CD4-positive, alpha-beta T cell (primary cell): ENCODE data around the gene LYST. TPM values are rescaled to one million over a fixed set of nuclear protein-coding genes. Genes with fewer than 3 reads are reported as not detected.

ENCODE experiments used
- ATAC-seq: fragments of 200-7000 bp; cut with Tn5 transposase; one replicate; pipeline ENCODE4 v1.10.0; 2022; ENCODE audit warnings: mild to moderate bottlenecking; ENCODE audit not compliant: poor library complexity
- CTCF ChIA-PET: fragments of 350-600 bp; sonication (Branson Sonifier 250); formaldehyde crosslinking; loops from one replicate; lab custom pipeline; 2021; ENCODE audit warnings: antibody characterized with exemption, inconsistent platforms; lab: Charles Lee
- POLR2A ChIA-PET: fragments of 350-600 bp; sonication (Branson Sonifier 250); formaldehyde crosslinking; loops from one replicate; lab custom pipeline; 2021; ENCODE audit warnings: antibody characterized with exemption, inconsistent platforms; lab: Charles Lee
- DNase-seq, 14 experiments: peaks; one replicate each; pipeline ENCODE4 v3.0.0-alpha.2; 2013 to 2020; ENCODE audit warnings: mixed read lengths in 2 of 14
- H3K27ac ChIP-seq, 2 donors: one replicate each; pipeline versions ENCODE4 v1.5.1 to v1.7.0; 2013; ENCODE audit warnings: low read length in 2 of 2, low read depth in 1 of 2, mild to moderate bottlenecking in 1 of 2
- H3K27me3 ChIP-seq, 2 experiments: 1 replicate in 1 of 2; 2 replicates in 1 of 2; pipeline versions ENCODE4 v1.6.1 to v1.7.0; 2013; ENCODE audit warnings: low read length in 2 of 2, control low read depth in 1 of 2, mild to moderate bottlenecking in 1 of 2, moderate library complexity in 1 of 2; ENCODE audit not compliant: insufficient read depth in 2 of 2, control insufficient read depth in 1 of 2
- H3K36me3 ChIP-seq: one replicate; pipeline ENCODE4 v1.6.1; 2013; ENCODE audit warnings: low read length, control low read depth; ENCODE audit not compliant: insufficient read depth
- H3K4me1 ChIP-seq: one replicate; pipeline ENCODE4 v1.6.1; 2013; ENCODE audit warnings: low read length, control low read depth; ENCODE audit not compliant: insufficient read depth
- H3K4me3 ChIP-seq: one replicate; pipeline ENCODE4 v1.5.1; 2013; ENCODE audit warnings: mild to moderate bottlenecking, low read length, moderate library complexity
- H3K9me3 ChIP-seq, 2 experiments: 1 replicate in 1 of 2; 2 replicates in 1 of 2; pipeline versions ENCODE4 v1.6.1 to v1.7.0; 2013; ENCODE audit warnings: low read length in 2 of 2, mild to moderate bottlenecking in 2 of 2, control low read depth in 1 of 2, moderate library complexity in 1 of 2; ENCODE audit not compliant: control insufficient read depth in 1 of 2, insufficient read depth in 1 of 2
- H3K27ac Mint-ChIP-seq: one replicate; pipeline ENCODE4 v1.8.0; 2020; ENCODE audit warnings: mixed read lengths
- H3K27me3 Mint-ChIP-seq: one replicate; pipeline ENCODE4 v1.8.0; 2021; ENCODE audit warnings: mixed read lengths
- H3K36me3 Mint-ChIP-seq: one replicate; pipeline ENCODE4 v1.8.0; 2021; ENCODE audit warnings: low read depth, mixed read lengths
- H3K4me1 Mint-ChIP-seq: one replicate; pipeline ENCODE4 v1.8.0; 2021; ENCODE audit warnings: low read depth, mixed read lengths
- H3K4me3 Mint-ChIP-seq: one replicate; pipeline ENCODE4 v1.8.0; 2020; ENCODE audit warnings: mild to moderate bottlenecking, mixed read lengths
- H3K9me3 Mint-ChIP-seq: one replicate; pipeline ENCODE4 v1.8.0; 2020; ENCODE audit warnings: mixed read lengths
- CTCF ChIP-seq: fragments of 200-600 bp; IDR thresholded peaks from one replicate; pipeline ENCODE4 v1.8.0; 2022; ENCODE audit warnings: antibody characterized with exemption, mild to moderate bottlenecking
- intact Hi-C, 2 experiments: fragments of 100-400 bp; cut with DNase I in 1 of 2; cut with micrococcal nuclease in 1 of 2; formaldehyde crosslinking; loops; one replicate each; pipeline versions ENCODE4 v1.15.1 to v1.9.0; 2023 to 2025; cut with DNase I, micrococcal nuclease
- total RNA-seq, 174 experiments: library from RNA in 2 of 174; stranded (reverse) in 2 of 174; gene quantifications; one replicate each; pipeline ENCODE4 v1.2.3 and lab custom pipeline; 2021 to 2026

The LYST gene
- total RNA-seq, 2 experiments from 2014 or later = 24.9 to 26.8 TPM

- H3K4me3 Mint-ChIP-seq = no peak overlapping the region
- DNase-seq = peak in 1 of 14 experiments; percentile 52
- Histone ChIP-seq H3K4me3 (no peak overlapping the region), H3K4me1 (no peaks in the 10 kb centered on the region), H3K27ac (no peak overlapping the region), H3K9me3 (no peaks in the 10 kb centered on the region), H3K36me3 (peaks cover 47% of the 10 kb centered on the region), H3K27me3 (no peaks in the 10 kb centered on the region)
- H3K36me3 Mint-ChIP-seq = peaks cover 88% of the 10 kb centered on the region
- H3K27ac Mint-ChIP-seq = no peak overlapping the region
- H3K9me3 Mint-ChIP-seq = no peaks in the 10 kb centered on the region
- TF ChIP-seq CTCF = no peak
- no peaks in the 10 kb centered on the region for H3K27me3 Mint-ChIP-seq
- no peaks in the 10 kb centered on the region for H3K4me1 Mint-ChIP-seq
- no peak for ATAC-seq
- intact Hi-C loops = no loop called here
- CTCF ChIA-PET = interaction anchor here (0.5 kb wide), 1 partner anchor 1937 kb away, joined by 3 read pairs; no protein-coding TSS in a partner anchor
- POLR2A ChIA-PET = no interaction called here
Observed at GRCh38 chr1:235697508-235697907, 169.2 kb downstream of the LYST start.

GRCh38 chr1:235689356-235689755 is 177.3 kb downstream of the LYST start:
- ChIA-PET CTCF (no interaction called here), POLR2A (no interaction called here)
- Histone ChIP-seq H3K4me3 (no peak overlapping the region), H3K9me3 (no peaks in the 10 kb centered on the region), H3K4me1 (no peaks in the 10 kb centered on the region), H3K27me3 (no peaks in the 10 kb centered on the region), H3K27ac (no peak overlapping the region), H3K36me3 (peaks cover 23% of the 10 kb centered on the region)
- no peak for TF ChIP-seq CTCF
- Mint-ChIP-seq H3K4me1 (no peaks in the 10 kb centered on the region), H3K27me3 (no peaks in the 10 kb centered on the region), H3K4me3 (no peak overlapping the region), H3K27ac (no peak overlapping the region), H3K9me3 (no peaks in the 10 kb centered on the region), H3K36me3 (peaks cover 68% of the 10 kb centered on the region)
- intact Hi-C loops = no loop called here
- no peak for DNase-seq
- no peak for ATAC-seq

GRCh38 chr1:235688096-235688495 is 178.6 kb downstream of the LYST start:
- no peaks in the 10 kb centered on the region for H3K27me3 ChIP-seq
- peaks cover 19% of the 10 kb centered on the region for H3K36me3 ChIP-seq
- intact Hi-C loops = no loop called here
- H3K4me1 ChIP-seq = no peaks in the 10 kb centered on the region
- ChIA-PET CTCF (no interaction called here), POLR2A (no interaction called here)
- no peak overlapping the region for H3K4me3 Mint-ChIP-seq
- H3K36me3 Mint-ChIP-seq = peaks cover 70% of the 10 kb centered on the region
- H3K27ac Mint-ChIP-seq = no peak overlapping the region
- no peaks in the 10 kb centered on the region for H3K27me3 Mint-ChIP-seq
- no peaks in the 10 kb centered on the region for H3K4me1 Mint-ChIP-seq
- no peaks in the 10 kb centered on the region for H3K9me3 Mint-ChIP-seq
- ATAC-seq = no peak
- no peak for DNase-seq
- no peak overlapping the region for H3K27ac ChIP-seq
- no peaks in the 10 kb centered on the region for H3K9me3 ChIP-seq
- no peak overlapping the region for H3K4me3 ChIP-seq
- no peak for TF ChIP-seq CTCF
